HS-27A (cell line): Measurements from ENCODE around the gene CLCA4.
"Not testable (repeated sequence)": the region's sequence is repeated elsewhere in the genome, so short reads cannot be mapped to it uniquely, and the experiment has no call there.

Experiments used
- DNase-seq: peaks from one replicate; pipeline ENCODE4 v3.0.0-alpha.2; 2012; ENCODE audit warnings: low read depth, missing footprints

The CLCA4 gene

DNA sequence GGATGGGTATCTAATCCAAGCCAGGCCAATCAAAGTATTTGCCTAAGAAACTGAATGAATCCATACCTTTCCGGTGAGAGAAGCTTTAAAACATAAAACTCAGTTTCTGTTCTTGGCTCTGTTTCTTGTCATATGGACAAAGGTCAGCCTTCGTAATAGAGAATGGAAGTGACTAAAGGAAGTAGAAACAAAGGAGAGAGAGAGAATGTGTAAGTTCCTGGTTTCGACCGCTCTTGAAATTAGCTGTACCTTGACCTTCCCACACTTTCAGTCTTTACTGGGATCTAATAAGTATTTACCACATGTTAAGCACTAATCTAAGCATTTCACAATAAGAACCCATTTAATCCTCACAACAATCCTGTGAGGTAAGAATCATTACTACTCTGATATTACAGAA is 19.6 kb upstream of the CLCA4 start:
- DNase-seq = no peak

DNA sequence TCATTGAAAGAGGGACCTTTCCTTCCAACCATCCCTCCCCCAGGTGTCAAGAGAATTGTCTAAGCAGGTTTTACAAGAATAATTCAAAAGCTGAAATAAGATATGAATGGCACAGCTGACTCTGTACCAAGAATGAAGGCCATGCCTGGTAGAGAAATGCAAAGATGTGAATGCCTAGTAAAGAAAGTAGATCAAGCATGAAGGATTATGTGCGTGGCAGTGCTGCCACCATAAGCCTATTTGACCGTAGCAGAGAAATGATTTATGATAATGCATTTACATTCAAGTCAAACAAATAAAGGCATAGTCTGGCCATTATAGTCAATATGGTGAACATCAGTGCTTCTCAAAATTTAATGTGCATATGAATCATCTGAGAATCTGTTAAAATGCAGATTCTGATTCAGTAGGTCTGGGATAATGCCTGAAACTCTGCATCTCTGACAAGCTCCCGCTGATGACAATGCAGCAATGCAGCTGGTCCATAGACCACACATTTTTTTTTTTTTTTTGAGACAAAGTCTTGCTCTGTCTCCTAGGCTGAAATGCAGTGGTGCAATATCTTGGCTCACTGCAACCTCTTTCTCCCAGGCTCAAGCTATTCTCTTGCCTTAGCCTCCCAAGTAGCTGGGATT is 16.6 kb upstream of the CLCA4 start:
- DNase-seq = no peak

DNA sequence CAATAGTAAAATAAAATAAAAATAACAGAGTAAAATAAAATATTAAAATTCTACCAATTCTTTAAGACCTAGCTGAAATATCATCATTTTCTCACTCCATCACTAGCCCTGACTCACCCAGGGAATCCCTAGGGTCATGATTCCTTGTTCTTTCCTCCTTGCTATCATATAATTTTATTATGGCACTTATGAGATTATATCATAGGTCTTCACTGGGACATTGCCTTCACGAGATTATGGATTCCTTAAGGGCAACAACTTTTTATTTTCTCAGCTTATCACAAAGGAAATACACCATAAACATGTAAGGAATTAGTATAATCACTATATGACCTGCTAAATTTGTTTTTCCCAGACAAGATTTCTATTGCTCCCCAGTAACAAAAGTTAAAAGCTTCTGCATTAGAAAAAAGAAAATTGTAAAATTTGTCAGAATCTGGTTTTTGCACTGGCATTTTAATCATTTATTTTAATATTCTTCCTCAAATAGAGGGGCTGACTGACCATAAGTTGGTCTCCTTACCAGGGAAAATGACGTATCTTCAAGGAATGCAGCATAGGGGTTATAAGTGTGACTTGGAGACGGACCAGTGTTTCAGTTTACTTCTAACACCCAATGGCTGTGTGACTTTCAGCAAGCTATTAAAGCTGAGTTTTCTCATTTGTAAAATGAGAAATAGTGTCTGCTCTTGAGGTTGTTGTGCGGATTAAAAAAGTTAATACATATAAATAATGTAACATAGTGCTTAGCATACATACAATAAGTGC is 8.8 kb upstream of the CLCA4 start:
- no peak for DNase-seq

DNA sequence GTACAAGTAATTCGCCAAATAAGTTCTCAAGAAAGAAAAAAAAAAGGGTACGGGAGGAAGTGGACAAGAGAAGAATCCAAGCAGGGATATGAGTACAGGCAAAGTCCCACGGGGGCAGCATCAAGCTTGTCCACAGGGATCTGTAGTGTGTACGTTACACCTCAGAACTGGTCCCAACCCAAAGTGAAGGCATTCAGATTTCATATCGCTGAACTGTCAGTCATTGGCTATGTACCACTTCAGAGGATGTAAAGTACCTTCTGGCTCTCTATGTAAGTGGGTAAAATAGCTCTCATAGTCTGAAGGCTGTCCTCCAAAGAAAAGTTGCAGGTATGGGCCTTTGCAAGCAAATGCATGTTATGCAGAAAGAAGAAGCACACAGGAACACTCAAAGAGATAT is 8.1 kb upstream of the CLCA4 start:
- no peak for DNase-seq

DNA sequence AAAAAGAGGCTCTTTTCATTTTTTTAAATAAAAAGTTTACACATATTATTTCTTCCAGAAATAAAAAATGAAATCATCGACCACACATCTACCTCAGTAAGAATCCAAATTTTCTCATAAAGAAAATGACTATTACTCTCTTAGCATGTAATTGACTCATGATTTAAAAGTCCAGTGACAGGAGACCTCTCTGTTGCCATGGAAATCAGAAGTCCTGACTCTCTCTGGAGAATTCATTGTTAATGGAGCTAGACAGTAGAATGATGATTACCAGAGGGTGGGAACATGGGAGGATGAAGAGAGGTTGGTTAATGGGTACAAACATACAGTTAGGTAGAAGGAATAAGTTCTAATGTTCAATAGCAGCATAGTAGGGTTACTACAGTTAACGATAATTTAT is 5.0 kb upstream of the CLCA4 start:
- DNase-seq = no peak

DNA sequence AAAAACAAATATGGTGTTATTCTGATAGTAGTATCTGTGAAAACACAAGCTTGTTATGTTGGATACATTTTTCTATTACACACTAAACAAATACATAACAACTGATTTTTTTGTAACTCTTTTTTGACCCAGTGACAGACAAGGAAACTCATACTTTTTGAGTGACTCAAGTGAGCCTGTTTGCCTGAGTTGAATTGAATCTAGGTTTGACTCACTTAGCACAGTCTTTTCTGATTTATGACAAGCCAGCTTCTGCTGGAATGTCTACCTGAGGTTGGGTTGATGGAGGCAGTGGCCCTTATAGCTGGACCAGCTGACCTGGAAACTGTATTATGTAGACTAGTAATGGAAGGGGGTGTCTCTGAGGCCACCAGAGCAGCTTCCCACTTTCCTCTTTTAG is 4.2 kb upstream of the CLCA4 start:
- DNase-seq = no peak

DNA sequence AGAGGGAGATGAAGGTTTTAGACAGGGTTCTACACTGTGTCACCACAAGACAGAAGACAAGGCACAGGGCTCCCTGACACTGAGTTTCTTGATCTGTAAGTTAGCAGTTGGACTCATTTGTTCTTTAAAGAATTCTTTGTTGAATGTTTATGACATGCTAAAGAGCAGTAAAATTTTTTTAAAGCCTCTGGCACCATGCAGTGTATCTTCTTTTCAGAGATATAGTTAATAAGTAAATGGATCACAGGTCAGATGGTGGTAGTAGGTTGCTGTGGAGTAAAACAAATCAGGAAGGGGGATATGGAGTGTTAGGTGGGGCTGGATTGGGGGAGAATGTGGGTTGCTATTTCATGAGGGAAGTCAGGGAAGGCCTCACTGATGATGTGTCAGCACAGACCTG is 2.0 kb downstream of the CLCA4 start:
- DNase-seq = no peak

DNA sequence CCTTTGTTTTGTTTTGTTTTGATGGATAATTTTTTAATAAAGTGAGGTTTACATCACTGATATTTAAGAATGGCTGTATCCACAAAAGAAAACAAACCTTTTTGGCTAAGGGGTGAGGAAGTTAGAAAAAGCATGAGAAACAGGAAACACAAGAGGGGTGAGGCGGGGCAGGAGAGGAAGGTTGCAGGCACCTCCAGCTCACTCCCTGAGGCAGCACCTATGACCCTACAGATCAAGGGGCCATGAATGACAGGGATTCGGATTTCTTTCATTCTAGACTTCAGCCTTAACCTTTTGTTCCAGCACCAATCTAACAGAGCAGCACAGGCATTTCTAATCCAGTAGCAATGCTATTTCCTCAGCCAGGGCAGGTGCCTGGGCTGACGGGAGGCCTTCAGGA is 4.4 kb downstream of the CLCA4 start:
- no peak for DNase-seq

DNA sequence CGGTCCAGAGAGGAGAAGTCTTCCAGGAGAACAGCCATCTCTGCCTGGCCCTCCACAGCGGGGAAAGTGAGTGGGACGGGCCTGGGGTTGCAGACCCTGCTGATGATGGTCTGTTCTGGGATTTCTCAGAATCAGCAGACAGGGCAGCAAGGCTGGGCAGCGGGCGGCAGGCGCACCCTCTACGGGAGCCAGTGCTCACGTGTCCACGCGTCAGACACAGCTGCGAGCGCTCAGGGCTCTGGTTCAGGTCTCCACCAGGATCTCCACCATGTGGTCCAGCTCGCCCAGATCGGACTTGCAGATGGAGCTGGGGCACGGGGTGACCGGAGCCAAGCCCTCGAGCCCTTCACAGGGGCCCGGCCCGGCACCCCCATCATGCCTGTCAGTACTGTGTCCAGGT is 5.5 kb downstream of the CLCA4 start:
- no peak for DNase-seq

DNA sequence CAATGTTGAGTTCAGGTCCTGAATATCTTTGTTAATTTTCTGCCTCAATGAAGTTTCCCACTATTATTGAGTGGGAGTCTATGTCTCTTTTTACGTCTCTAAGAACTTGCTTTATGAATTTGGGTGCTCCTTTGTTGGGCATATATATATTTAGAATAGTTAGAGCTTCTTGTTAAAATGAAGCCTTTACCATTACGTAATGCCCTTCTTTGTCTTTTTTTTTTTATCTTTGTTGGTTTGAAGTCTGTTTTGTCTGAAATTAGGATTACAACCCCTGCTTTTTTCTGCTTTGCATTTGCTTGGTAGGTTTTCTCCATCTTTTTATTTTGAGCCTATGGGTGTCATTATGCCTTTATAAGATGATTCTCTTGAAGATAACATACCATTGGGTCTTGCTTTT is 10.9 kb downstream of the CLCA4 start:
- DNase-seq = no peak

DNA sequence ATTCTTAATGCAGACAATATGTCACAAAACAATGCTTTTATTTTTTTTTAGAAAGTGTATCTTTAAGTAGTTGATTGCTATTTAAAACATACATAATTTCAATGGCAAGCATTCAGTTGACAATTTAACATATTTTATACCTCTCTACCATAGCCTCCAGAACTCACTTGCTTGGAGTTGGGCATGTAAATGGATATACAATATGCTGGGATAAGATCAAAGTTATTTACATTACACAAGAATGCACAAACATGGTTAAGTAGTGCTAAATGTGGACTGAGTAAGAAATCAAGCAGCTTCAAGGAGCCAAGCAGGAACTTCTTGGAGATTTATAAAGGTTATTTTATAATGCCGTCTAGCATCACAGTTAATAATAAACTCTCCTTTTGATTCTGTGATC is 17.0 kb downstream of the CLCA4 start:
- DNase-seq = no peak

DNA sequence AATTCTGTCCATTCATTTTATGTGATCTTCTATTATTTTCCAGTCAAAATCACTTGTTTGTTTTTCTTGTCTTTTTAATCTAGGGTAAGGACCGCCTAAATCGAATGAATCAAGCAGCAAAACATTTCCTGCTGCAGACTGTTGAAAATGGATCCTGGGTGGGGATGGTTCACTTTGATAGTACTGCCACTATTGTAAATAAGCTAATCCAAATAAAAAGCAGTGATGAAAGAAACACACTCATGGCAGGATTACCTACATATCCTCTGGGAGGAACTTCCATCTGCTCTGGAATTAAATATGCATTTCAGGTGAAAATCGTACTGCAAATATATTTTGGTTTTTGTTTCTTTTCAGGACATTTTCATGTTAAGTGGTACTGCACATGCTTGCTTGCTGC is 20.5 kb downstream of the CLCA4 start:
- DNase-seq = no peak

DNA sequence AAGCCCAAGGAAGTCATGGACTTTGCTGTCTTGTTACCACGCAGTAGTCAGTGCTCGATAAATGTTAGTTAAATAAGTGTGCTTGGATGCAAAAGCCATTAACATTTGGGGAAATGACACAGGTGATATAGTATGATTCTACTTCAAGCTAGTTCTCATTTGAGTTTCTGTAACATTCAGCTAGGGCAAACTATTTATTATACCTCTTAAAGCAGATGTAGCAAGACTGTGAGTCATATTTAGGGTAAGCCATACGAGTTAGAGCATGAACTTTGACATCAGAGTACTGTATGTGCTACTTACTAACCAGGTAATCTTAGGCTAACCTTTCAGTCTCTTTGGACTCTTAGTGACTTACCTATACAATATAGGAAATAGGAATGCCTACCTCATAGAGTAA is 21.0 kb downstream of the CLCA4 start:
- DNase-seq = no peak

DNA sequence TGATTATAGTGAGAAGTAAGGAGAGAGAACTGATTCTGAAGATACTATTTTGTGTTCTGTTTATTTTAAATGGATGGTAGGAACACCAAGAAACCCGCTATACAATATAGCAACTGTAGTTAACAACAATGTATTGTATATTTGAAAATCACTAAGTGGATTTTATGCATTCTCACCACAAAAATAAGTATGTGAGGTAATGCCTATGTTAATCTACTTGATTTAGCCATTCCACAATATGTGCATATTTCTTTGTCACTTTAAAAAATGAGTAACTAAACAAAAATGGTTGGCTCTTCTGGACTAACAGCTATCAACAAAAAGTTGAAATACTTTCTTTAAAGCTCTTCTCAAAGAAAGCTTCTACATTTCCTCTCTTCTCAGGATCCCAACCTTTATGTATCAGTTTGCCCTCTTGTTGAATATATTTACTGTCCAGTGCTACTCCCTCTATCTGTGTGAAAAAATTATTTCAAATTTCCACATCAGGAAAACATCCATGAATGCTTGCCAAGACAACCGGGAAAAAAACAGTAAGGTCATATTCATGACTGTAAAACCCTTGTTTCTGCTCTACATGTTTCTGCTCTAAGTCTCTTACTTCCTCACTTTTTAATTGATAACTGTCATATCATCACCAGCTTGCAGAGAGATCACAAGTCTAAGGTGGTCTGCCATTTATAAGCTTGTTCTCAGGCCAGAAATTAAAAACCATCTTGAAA is 27.0 kb downstream of the CLCA4 start:
- DNase-seq = no peak

DNA sequence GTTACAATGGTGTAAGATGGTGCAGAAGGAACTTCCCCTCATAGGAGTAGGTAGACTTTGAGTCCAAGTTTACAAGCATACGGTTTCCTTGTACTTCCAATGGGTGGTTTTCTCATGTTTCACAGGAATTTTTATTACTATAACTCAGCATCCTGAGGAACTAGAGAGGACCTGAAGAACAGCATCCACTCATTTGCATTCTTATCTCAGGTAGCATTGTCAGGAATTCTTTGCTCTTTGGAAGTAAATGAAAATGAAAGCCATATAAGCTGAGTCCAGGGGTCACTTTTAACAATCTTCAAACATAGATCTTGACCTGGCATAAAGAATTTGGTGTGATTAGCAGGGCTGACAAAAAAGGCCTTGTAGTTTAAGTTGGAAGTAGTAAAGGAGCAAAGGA is 34.4 kb downstream of the CLCA4 start:
- DNase-seq = no peak

DNA sequence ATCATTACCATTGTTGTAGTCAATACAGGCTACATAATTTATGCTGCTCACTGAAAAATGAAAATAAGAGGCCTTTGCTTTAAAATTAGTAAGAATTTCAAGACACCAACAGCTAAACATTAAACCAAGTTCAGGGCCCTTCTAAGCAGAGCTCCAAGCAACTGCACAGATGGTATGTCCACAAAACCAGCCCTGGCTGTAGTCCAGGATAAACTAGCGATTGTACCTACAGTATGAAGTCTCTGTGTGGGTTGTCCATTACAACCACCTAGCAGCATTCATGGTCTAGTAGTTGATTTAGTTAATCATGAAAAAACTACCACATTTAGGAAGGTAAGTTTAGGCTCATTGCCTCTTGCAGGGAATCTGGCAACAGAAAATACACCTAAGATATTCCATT is 35.3 kb downstream of the CLCA4 start:
- DNase-seq = no peak

DNA sequence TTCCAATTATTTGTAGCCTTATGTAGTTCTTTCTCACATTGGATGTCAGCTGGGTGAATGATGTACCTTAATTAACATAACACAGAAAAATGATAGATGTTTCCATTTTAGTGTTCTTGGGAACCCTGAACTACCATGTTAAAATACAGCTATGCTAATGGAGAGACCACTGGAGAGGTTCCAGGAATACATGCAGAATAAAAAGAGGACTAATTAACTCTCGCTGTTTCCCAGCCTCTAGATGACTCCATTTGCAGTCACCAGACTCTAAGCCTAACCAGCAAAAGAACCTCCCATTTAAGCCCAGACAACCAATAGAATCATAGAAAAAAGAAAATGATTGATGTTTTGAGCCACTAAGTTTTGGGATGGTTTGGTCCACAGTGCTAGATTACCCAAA is 36.2 kb downstream of the CLCA4 start:
- no peak for DNase-seq

DNA sequence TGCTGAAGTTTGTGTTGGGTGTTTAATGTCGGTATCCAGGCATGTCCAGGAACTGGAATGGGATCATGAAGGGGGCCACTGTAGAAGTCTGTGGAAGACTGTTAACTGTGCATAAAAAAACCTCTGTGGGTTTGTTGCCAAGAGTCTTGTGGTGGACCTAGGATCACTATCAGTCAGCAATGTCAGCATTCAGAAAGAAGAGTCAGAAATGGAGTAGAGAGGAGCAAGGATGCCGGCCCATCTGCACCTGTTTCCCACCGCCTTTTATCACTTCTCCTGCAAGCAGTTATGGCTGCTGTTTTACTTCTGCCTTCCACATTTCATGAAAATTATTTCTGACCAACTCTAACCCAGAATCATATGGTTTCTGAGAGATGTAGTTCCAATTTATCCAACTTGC is 36.7 kb downstream of the CLCA4 start:
- DNase-seq = no peak

DNA sequence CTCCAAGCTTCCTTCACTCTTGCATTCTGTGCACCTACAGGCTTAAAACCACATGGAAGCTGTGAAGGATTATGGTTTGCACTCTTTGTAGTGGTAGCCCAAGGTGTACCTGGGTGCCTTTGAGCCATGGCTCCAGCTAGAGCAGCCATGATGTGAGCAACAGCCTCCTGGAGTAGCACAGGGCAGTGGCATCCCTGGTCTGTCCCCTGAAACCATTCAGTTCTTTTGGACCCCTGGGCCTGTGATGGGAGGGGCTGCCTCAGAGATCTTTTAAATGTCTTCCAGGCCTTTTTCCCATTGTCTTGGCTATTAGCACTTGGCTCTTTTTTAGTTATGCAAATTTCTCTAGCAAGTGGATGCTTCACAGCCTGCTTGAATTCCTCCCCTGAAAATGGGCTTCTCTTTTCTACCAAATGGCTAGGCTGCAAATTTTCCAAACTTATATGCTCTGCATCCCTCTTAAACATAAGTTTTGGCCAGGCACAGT is 47.4 kb downstream of the CLCA4 start:
- no peak for DNase-seq

DNA sequence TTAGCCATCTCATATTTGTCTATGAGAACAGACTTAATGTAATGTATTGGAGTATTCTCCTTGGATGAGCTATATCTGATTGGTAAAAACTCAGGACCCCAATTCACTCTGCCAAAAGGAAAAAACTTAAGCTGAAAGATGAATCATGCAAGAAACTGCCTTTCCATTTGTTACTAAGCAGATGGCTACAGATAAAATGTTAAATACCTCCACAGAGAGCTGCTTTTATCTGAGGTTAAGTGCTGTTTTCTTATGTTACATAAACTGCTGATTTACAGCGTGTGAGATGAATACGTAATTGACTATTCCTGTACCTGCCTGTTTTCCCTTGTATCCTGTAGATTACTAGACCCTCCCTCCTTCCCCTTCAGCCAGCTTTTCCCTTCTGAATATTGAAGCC is 49.3 kb downstream of the CLCA4 start:
- no peak for DNase-seq

DNA sequence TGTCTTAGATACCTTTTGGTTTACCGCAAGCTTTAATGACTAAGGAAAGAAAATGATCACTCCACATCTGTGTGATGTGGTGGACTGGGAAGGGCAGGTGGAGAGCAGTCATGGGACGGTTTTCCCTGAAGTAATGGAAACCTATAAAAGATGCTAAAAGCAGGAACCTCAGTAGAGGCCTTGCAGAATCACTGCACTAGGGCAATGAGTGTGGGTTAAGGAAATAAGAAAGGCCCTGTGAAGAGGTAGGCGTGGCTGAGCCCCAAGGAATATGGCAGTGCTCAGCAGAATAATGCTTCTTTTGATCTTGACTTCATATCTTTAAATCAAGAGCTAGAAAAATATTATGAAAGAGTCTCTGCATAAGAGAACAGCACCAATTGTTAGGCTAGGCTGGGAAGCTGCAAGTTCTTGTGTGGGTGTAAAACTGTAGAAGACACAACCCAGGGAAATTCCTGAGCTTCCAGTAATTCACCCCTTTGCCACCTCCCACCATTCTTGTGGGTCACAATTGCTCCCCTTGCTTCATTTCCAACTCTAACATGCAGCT is 49.9 kb downstream of the CLCA4 start:
- DNase-seq = no peak

DNA sequence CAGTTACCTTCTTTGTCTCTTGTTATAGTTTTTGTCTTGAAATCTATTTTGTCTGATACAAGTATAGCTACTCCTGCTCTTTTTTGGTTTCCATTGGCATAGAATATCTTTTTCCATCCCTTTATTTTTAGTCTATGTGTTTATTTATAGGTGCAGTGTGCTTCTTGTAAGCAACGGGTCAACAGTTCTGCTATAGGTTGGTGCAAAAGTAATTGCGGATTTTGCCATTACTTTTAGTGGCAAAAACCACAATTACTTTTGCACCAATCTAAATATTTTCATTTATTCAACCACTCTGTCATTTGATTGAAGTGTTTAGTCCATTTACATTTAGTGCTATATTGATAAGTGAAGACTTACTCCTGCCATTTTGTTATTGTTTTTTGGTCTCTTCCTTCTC is 59.2 kb downstream of the CLCA4 start:
- DNase-seq = not testable (repeated sequence)

DNA sequence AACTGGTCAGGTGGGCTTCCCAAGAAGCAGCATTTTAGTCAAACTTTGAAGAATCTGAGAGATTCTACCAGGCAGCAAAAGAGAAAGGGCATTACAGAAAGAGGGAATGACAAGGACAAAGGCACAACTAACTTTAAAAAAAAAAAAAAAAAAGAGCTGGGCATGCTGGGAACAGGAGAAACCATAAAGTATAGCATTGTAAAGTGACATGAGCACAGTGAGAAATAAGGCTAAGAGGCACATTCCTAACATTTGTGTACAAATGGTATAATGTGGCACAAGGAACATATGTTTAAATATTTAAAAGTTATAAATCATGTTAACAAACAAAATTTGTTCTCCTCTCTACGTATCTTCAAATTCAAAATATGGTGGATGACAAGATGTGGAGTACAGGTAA is 69.6 kb downstream of the CLCA4 start:
- no peak for DNase-seq
